Stomach (tissue), 9 donors: Measurements from ENCODE around the gene AFMID. TPM values are rescaled to one million over a fixed set of nuclear protein-coding genes. Genes with fewer than 3 reads are reported as not detected.

Experiments
- DNase-seq, 2 donors: peaks; one replicate each; pipeline versions ENCODE4 v3.0.0 to v3.0.0-alpha.2; 2013 to 2019
- H3K27ac ChIP-seq, 5 donors: fragments of 200-600 bp in 4 of 5; sonication (generic) in 4 of 5; one replicate each; pipeline ENCODE4 v1.5.1; 2013 to 2019; ENCODE audit warnings: mild to moderate bottlenecking in 1 of 5, moderate library complexity in 1 of 5
- H3K27me3 ChIP-seq, 3 donors: fragments of 200-600 bp; sonication (generic); one replicate each; pipeline ENCODE4 v1.5.1; 2017 to 2019; ENCODE audit warnings: mixed run types in 1 of 3
- H3K36me3 ChIP-seq, 4 donors: fragments of 200-600 bp; sonication (generic); 1 replicate in 3 of 4; 2 replicates in 1 of 4; pipeline ENCODE4 v1.5.1; 2016 to 2019
- H3K4me1 ChIP-seq, 4 donors: fragments of 200-600 bp; sonication (generic); one replicate each; pipeline ENCODE4 v1.5.1; 2016 to 2019
- H3K4me3 ChIP-seq, 4 donors: fragments of 200-600 bp; sonication (generic) in 3 of 4; one replicate each; pipeline ENCODE4 v1.5.1; 2016 to 2019; ENCODE audit warnings: mild to moderate bottlenecking in 1 of 4
- H3K9me3 ChIP-seq, 4 donors: fragments of 200-600 bp; sonication (generic); one replicate each; pipeline ENCODE4 v1.5.1; 2016 to 2019
- EP300 ChIP-seq: sonication (generic); formaldehyde crosslinking; IDR thresholded peaks from one replicate; pipeline ENCODE4 v1.6.1; 2017; ENCODE audit warnings: antibody characterized with exemption
- POLR2A ChIP-seq, 4 donors: fragments of 450-650 bp; IDR thresholded peaks; one replicate each; pipeline ENCODE4 v1.6.1; 2016; ENCODE audit warnings: antibody characterized with exemption in 4 of 4, control low read depth in 2 of 4, mild to moderate bottlenecking in 1 of 4, moderate library complexity in 1 of 4
- POLR2AphosphoS5 ChIP-seq, 3 donors: sonication (generic); formaldehyde crosslinking; IDR thresholded peaks; one replicate each; pipeline ENCODE4 v1.6.1; 2016; ENCODE audit warnings: antibody characterized with exemption in 3 of 3
- WGBS, 5 donors: extraction: QIAGEN DNeasy Blood & Tissue Kit in 3 of 5; methylation state at CpG; one replicate each; pipeline versions ENCODE4 v1.1.5 to v1.1.7; 2013 to 2018; 5-methylcytosine and 5-hydroxymethylcytosine counted together
- intact Hi-C: fragments of 100-400 bp; cut with DNase I; formaldehyde crosslinking; loops from one replicate; pipeline ENCODE4 v1.15.1; 2023; ENCODE audit warnings: low total_unique reads
- polyA plus RNA-seq, 3 donors: library from polyadenylated mRNA; stranded (reverse); fragments of 200-250 nt; gene quantifications; one replicate each; pipeline ENCODE4 v1.2.3, GENCODE V29; 2013
- total RNA-seq, 5 donors: library from RNA; depleted of rRNA; stranded (reverse); fragments of >200 nt; gene quantifications; one replicate each; pipeline versions ENCODE4 v1.1.0 to v1.2.3, GENCODE V29; 2014 to 2016
- TF ChIP-seq, protein P1 (sequence below), 7 experiments: fragments of 450-650 bp in 4 of 7; fragments of 200-600 bp in 3 of 7; sonication (generic) in 3 of 7; IDR thresholded peaks; one replicate each; pipeline ENCODE4 v1.5.1; 2016 to 2019; ENCODE audit warnings: antibody characterized with exemption in 7 of 7, control low read depth in 2 of 7, mild to moderate bottlenecking in 1 of 7
- donor health status: healthy with polysubstance abuse.
- donor health status: Bipolar disorder and iron deficiency.
- donor health status: healthy.

The AFMID gene
- total and polyA plus RNA-seq, 8 donors, result 25.7 to 189 (median 61.3) TPM

DNA sequence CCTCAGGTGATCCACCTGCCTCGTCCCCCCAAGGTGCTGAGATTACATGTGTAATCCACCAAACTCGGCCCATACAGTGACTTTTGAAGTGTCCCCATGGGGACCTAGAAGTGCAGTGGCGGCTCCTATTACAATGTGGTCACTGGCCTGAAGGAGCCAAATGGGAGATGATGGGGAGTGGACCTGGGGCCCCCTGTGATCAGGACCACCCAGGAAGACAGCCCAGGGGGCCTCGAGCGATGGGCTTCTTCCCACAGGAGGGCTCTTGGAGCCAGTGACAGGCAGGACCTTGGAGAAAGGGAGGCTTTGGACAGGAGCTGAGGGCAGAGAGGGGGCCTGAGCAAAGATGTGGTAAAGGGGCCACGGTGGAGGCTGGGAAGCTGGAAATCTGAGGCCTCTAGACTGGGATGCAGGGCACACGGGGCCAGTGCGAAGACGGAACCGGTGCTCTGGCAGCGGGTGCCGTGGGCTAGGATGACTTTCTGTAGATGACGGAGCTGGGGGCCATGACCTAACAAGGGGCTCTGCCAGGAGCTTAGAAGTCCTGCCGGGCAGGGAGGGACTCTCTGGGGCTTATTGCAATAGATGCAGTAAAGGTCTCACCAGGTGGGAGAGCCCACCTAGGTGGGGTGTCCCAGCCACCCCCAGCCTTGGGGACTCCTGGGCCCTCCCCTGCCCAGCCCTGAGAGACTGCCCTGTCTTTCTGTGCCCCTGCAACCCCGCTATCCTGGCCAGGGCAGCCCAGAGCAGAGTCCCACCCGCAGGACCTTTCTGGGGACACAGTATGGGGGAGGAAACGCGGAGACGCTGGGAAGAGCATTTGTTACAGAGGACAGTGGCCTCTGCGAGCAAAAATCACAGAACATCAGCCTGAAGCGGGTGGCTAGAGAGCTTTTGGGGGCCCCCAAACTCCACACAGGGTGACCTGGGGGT lies 43.7 kb upstream of the AFMID start:
- no peaks in the 10 kb centered on the region for H3K9me3 ChIP-seq
- peak overlapping the region; percentile 75 to 87 (median 81) for H3K27ac ChIP-seq
- intact Hi-C loops, result no loop called here
- H3K4me3 ChIP-seq, result no peak overlapping the region
- no peaks in the 10 kb centered on the region for H3K27me3 ChIP-seq
- TF ChIP-seq, protein P1, sequence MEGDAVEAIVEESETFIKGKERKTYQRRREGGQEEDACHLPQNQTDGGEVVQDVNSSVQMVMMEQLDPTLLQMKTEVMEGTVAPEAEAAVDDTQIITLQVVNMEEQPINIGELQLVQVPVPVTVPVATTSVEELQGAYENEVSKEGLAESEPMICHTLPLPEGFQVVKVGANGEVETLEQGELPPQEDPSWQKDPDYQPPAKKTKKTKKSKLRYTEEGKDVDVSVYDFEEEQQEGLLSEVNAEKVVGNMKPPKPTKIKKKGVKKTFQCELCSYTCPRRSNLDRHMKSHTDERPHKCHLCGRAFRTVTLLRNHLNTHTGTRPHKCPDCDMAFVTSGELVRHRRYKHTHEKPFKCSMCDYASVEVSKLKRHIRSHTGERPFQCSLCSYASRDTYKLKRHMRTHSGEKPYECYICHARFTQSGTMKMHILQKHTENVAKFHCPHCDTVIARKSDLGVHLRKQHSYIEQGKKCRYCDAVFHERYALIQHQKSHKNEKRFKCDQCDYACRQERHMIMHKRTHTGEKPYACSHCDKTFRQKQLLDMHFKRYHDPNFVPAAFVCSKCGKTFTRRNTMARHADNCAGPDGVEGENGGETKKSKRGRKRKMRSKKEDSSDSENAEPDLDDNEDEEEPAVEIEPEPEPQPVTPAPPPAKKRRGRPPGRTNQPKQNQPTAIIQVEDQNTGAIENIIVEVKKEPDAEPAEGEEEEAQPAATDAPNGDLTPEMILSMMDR (IDR thresholded peaks at IDR 0.05), result no peak
- TF ChIP-seq EP300 (no peak), POLR2A (IDR thresholded peaks at IDR 0.05) (no peak), POLR2AphosphoS5 (IDR thresholded peaks at IDR 0.05) (no peak)
- H3K36me3 ChIP-seq, result no peaks in the 10 kb centered on the region
- no peak for DNase-seq
- WGBS, 5 donors, result 87 to 90% (median 88%) methylated on average over 20 to 21 of the region's 21 CpGs
- H3K4me1 ChIP-seq, result peaks cover 43 to 92% (median 68%) of the 10 kb centered on the region in 4 donors

DNA sequence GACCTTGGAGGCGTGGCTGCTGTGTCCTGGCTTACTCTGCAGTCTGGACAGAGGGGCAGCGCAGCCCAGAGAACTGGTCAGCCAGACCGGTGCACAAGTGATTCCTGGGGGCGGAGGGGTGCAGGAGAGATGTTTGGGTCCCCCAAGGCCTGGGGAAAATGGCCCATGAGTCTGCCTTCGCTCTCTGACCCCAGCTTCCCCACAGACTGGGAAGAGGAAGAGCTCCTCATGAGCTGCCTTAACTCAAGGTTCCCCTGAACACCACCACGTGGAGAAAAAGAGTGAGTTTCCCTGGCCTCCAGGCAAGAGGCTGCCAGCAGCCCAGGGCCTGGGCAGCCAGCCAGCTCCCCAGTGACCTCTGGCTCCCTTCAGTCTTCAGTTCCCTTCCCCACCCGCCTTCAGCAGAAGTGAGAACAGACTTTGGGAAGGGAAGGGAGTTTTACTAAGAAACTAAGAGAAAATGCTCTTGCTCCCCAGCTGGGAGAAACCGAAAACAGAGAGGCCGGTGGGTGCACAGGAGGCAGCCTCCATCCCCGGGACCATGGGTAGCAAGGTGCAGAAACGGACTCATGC lies 42.9 kb upstream of the AFMID start:
- H3K4me3 ChIP-seq, result no peak overlapping the region
- H3K36me3 ChIP-seq, result no peaks in the 10 kb centered on the region
- H3K27ac ChIP-seq, result peak overlapping the region; percentile 75 to 87 (median 81)
- H3K27me3 ChIP-seq, result no peaks in the 10 kb centered on the region
- H3K9me3 ChIP-seq, result no peaks in the 10 kb centered on the region
- peak in 2 of 3 donors; percentile 11 to 72 for TF ChIP-seq POLR2AphosphoS5 (IDR thresholded peaks at IDR 0.05)
- no peak for TF ChIP-seq EP300
- intact Hi-C loops, result no loop called here
- peak; percentile 90 to 94 for DNase-seq
- peaks cover 45 to 94% (median 72%) of the 10 kb centered on the region in 4 donors for H3K4me1 ChIP-seq
- 30 to 39% (median 34%) methylated on average over 10 to 11 of the region's 11 CpGs for WGBS, 5 donors

DNA sequence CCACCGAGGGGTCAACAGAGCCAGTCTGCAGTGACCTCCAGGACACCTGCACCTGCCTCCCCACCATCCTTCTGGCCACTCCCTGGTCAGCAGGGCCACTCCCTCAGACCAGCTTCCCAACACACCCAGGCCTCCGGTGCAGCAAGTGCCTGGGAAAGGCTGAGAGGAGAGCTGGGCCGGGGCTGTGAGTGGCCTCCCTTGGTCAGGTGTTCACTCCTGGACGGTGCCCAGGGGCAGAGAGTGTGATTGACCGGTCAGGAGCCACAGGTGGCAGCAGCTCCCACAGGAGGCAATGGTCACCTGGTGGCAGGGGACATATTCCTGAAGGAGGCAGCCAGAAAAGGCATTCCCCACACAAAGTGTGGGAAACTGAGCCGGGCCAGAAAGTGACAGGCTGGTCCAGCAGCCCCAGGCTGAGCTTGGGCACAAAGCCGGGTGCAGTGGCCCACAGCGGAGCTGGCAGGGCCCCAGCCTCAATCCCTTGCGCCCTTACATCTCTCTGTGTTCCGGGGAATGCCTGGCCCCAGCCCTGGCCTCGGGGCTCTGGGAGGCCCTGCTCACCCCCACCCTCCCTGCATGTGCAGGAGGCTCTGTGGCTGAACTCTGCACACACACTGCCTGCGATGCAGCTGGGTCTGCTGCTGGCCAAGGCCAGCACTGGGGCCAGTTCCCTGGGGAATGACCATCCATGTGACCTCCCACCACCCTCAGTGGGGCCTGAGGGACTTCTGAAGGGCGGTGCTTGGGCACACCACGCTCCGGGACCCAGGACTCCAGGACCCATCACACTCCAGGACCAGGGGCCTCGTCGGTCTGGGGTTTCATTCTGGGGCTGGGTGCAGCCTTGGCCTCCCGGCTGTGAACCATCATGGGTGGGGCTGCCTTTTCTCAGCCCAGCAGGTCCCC lies 42.2 kb upstream of the AFMID start:
- Histone ChIP-seq H3K9me3 (no peaks in the 10 kb centered on the region), H3K36me3 (no peaks in the 10 kb centered on the region), H3K27ac (peak overlapping the region; percentile 75 to 87 (median 81)), H3K27me3 (no peaks in the 10 kb centered on the region), H3K4me1 (peaks cover 45 to 93% (median 71%) of the 10 kb centered on the region in 4 donors), H3K4me3 (no peak overlapping the region)
- peak in 1 of 3 donors; percentile 35 for TF ChIP-seq POLR2AphosphoS5 (IDR thresholded peaks at IDR 0.05)
- TF ChIP-seq EP300, result no peak
- no peak for TF ChIP-seq POLR2A (IDR thresholded peaks at IDR 0.05)
- 28 to 51% (median 34%) methylated on average over 5 to 18 of the region's 18 CpGs for WGBS, 5 donors
- intact Hi-C loops, result no loop called here
- DNase-seq, result peak; percentile 76 to 93

DNA sequence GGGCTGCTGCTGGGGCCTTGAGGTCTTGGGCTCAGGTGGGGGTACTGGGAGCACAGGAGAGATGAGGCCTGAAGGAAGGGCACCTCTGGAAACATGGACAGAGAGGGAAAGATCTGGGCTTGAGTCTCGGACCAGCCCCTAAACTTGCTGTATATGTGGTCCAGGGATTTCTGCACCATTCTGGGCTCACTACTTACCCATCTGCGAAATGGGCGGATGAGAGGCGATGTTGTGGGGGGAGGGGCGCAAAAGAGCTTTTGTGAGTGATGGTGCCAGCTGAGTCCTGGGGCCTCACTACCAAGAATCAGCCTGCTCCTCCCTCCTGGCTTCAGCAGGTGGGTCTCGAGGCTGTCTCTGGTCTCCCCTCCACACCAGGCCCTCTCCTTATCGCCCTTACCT lies 40.7 kb upstream of the AFMID start:
- no peaks in the 10 kb centered on the region for H3K27me3 ChIP-seq
- TF ChIP-seq, protein P1 (IDR thresholded peaks at IDR 0.05), result no peak
- TF ChIP-seq POLR2AphosphoS5 (IDR thresholded peaks at IDR 0.05) (no peak), POLR2A (IDR thresholded peaks at IDR 0.05) (no peak), EP300 (no peak)
- intact Hi-C loops, result no loop called here
- no peak overlapping the region for H3K4me3 ChIP-seq
- no peak for DNase-seq
- WGBS, 5 donors, result 92 to 98% (median 95%) methylated on average over 7 of the region's 7 CpGs
- H3K27ac ChIP-seq, result peak overlapping the region in 3 of 5 donors; percentile 75 to 87 (median 81)
- H3K36me3 ChIP-seq, result no peaks in the 10 kb centered on the region
- H3K4me1 ChIP-seq, result peaks cover 34 to 93% (median 64%) of the 10 kb centered on the region in 4 donors
- no peaks in the 10 kb centered on the region for H3K9me3 ChIP-seq
